GM12878 (cell line): ENCODE measurements around the gene URB1.

Experiments
- CTCF ChIP-seq, 3 experiments: IDR thresholded peaks in 2 of 3; conservative IDR thresholded peaks in 1 of 3; 2 replicates each; pipeline ENCODE4 v1.5.1; 2011; ENCODE audit warnings: low read depth in 3 of 3, low read length in 3 of 3, mild to moderate bottlenecking in 3 of 3, control low read depth in 2 of 3, moderate library complexity in 2 of 3, inconsistent platforms in 1 of 3, mixed read lengths in 1 of 3; ENCODE audit not compliant: control insufficient read depth in 2 of 3, insufficient read depth in 1 of 3; ENCODE audit errors: extremely low read depth in 1 of 3
- HDAC6 ChIP-seq: fragments of 200-600 bp; sonication (generic); IDR thresholded peaks from one replicate; pipeline ENCODE4 v1.8.0; 2017; ENCODE audit warnings: antibody characterized with exemption; ENCODE audit not compliant: unreplicated experiment
- JUND ChIP-seq: IDR thresholded peaks from 2 replicates; pipeline ENCODE4 v1.6.1; 2012; ENCODE audit warnings: low read depth, mild to moderate bottlenecking, low read length, improper control_type of control experiment, moderate library complexity
- PAX5 ChIP-seq: IDR thresholded peaks from 2 replicates; pipeline ENCODE4 v1.6.1; 2011; ENCODE audit warnings: low read depth, low read length, borderline replicate concordance
- RFX5 ChIP-seq: IDR thresholded peaks from 2 replicates; pipeline ENCODE4 v1.6.1; 2011; ENCODE audit warnings: low read depth, low read length, improper control_type of control experiment
- ZBTB11 ChIP-seq: fragments of 450-650 bp; formaldehyde crosslinking; IDR thresholded peaks from 2 replicates; pipeline ENCODE4 v1.5.0; 2022; ENCODE audit warnings: mild to moderate bottlenecking, missing genetic modification characterization
- TF ChIP-seq, protein P1 (sequence below): IDR thresholded peaks from 2 replicates; pipeline ENCODE4 v1.6.1; 2011; ENCODE audit warnings: low read depth, mild to moderate bottlenecking, low read length, moderate library complexity, borderline replicate concordance; ENCODE audit errors: extremely low read depth

GRCh38 chr21:32415451-32416398, 22.9 kb upstream of the URB1 start:
- TF ChIP-seq ZBTB11 (CRISPR knock-in tag) (no peak), PAX5 (no peak), CTCF (IDR thresholded peaks at IDR 0.05 in 2 of 3, conservative IDR thresholded peaks at IDR 0.05 in 1 of 3; ENCODE audit: control insufficient read depth in 2 of 3, extremely low read depth in 1 of 3, insufficient read depth in 1 of 3, low read depth in 3 of 3, low read length in 3 of 3) (no peak), HDAC6 (no peak), JUND (no peak), RFX5 (no peak)
- TF ChIP-seq, protein P1, sequence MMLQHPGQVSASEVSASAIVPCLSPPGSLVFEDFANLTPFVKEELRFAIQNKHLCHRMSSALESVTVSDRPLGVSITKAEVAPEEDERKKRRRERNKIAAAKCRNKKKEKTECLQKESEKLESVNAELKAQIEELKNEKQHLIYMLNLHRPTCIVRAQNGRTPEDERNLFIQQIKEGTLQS: no peak
